SK-N-SH treated with all-trans-retinoic acid at 6 μM for 48 hours (cell line): ENCODE results near the gene HESX1.

ENCODE experiments used
- ATAC-seq: fragments of 200-7000 bp; cut with Tn5 transposase; 3 replicates; pipeline ENCODE4 v1.9.1; 2020; ENCODE audit warnings: mild to moderate bottlenecking, moderate library complexity
- ARNTL ChIP-seq: fragments of 450-650 bp; formaldehyde crosslinking; IDR thresholded peaks from 2 replicates; pipeline ENCODE4 v1.5.0; 2020; ENCODE audit warnings: low read depth, mild to moderate bottlenecking, moderate library complexity, borderline replicate concordance
- BACH2 ChIP-seq: fragments of 250-450 bp; sonication (Bioruptor Pico); IDR thresholded peaks from 2 replicates; pipeline ENCODE4 v1.9.0; 2021; ENCODE audit warnings: mild to moderate bottlenecking, borderline replicate concordance
- CREB5 ChIP-seq: fragments of 250-450 bp; sonication (Bioruptor Pico); IDR thresholded peaks from 2 replicates; pipeline ENCODE4 v1.5.1; 2020; ENCODE audit warnings: low read depth, mild to moderate bottlenecking, moderate library complexity
- CSDC2 ChIP-seq: fragments of 250-450 bp; sonication (Bioruptor Pico); IDR thresholded peaks from 2 replicates; pipeline ENCODE4 v1.5.0; 2020; ENCODE audit warnings: mild to moderate bottlenecking, moderate library complexity
- CSRNP3 ChIP-seq: fragments of 250-450 bp; sonication (Bioruptor Pico); IDR thresholded peaks from 2 replicates; pipeline ENCODE4 v1.5.1; 2021; ENCODE audit warnings: mild to moderate bottlenecking, moderate library complexity
- ESRRG ChIP-seq: fragments of 250-450 bp; sonication (Bioruptor Pico); IDR thresholded peaks from 2 replicates; pipeline ENCODE4 v1.6.1; 2021; ENCODE audit warnings: mild to moderate bottlenecking
- GLIS3 ChIP-seq: fragments of 250-450 bp; sonication (Bioruptor Pico); IDR thresholded peaks from 2 replicates; pipeline ENCODE4 v1.5.0; 2020; ENCODE audit warnings: mild to moderate bottlenecking, moderate library complexity
- ISL1 ChIP-seq: fragments of 250-450 bp; sonication (Bioruptor Pico); IDR thresholded peaks from 2 replicates; pipeline ENCODE4 v2.1.2; 2022; ENCODE audit warnings: mild to moderate bottlenecking, moderate library complexity
- OSR1 ChIP-seq: fragments of 250-450 bp; sonication (Bioruptor Pico); IDR thresholded peaks from 2 replicates; pipeline ENCODE4 v1.8.0; 2022; ENCODE audit warnings: moderate library complexity, mild to moderate bottlenecking, inconsistent platforms
- PATZ1 ChIP-seq: fragments of 250-450 bp; sonication (Bioruptor Pico); IDR thresholded peaks from 2 replicates; pipeline ENCODE4 v1.8.0; 2020; ENCODE audit warnings: mild to moderate bottlenecking, moderate library complexity, borderline replicate concordance
- POU6F1 ChIP-seq: fragments of 250-450 bp; sonication (Bioruptor Pico); IDR thresholded peaks from 2 replicates; pipeline ENCODE4 v1.8.0; 2021; ENCODE audit warnings: low read depth, mild to moderate bottlenecking, moderate library complexity, borderline replicate concordance
- PPARA ChIP-seq: fragments of 250-450 bp; sonication (Bioruptor Pico); IDR thresholded peaks from 2 replicates; pipeline ENCODE4 v1.5.0; 2020; ENCODE audit warnings: mild to moderate bottlenecking, borderline replicate concordance
- RARB ChIP-seq: fragments of 250-450 bp; sonication (Bioruptor Pico); IDR thresholded peaks from 2 replicates; pipeline ENCODE4 v1.8.0; 2021; ENCODE audit warnings: mild to moderate bottlenecking, moderate library complexity
- SNAI2 ChIP-seq: fragments of 250-450 bp; sonication (Bioruptor Pico); IDR thresholded peaks from 2 replicates; pipeline ENCODE4 v1.5.0; 2020; ENCODE audit warnings: mild to moderate bottlenecking, moderate library complexity
- TOX ChIP-seq: fragments of 250-450 bp; sonication (Bioruptor Pico); IDR thresholded peaks from 2 replicates; pipeline ENCODE4 v1.8.0; 2021; ENCODE audit warnings: mild to moderate bottlenecking, moderate library complexity, borderline replicate concordance
- TSHZ2 ChIP-seq: fragments of 250-450 bp; sonication (Bioruptor Pico); IDR thresholded peaks from 2 replicates; pipeline ENCODE4 v1.5.0; 2020; ENCODE audit warnings: mild to moderate bottlenecking, moderate library complexity
- ZC3H10 ChIP-seq: fragments of 250-450 bp; sonication (Bioruptor Pico); IDR thresholded peaks from 2 replicates; pipeline ENCODE4 v1.5.1; 2021; ENCODE audit warnings: mild to moderate bottlenecking, moderate library complexity
- ZFP3 ChIP-seq: fragments of 250-450 bp; sonication (Bioruptor Pico); IDR thresholded peaks from 2 replicates; pipeline ENCODE4 v1.5.0; 2020; ENCODE audit warnings: mild to moderate bottlenecking, moderate library complexity
- ZNF565 ChIP-seq: fragments of 450-650 bp; formaldehyde crosslinking; conservative IDR thresholded peaks from 2 replicates; pipeline ENCODE4 v1.5.0; 2020; ENCODE audit warnings: low read depth, mild to moderate bottlenecking, moderate library complexity
- ZNF70 ChIP-seq: fragments of 450-650 bp; formaldehyde crosslinking; IDR thresholded peaks from 2 replicates; pipeline ENCODE4 v1.5.0; 2020; ENCODE audit warnings: mild to moderate bottlenecking, moderate library complexity

HESX1 gene

GRCh38 chr3:57192028-57192427 is 7.8 kb downstream of the HESX1 start:
- TF ChIP-seq BACH2 (CRISPR knock-in tag), result no peak
- TF ChIP-seq GLIS3 (CRISPR knock-in tag), result no peak
- TF ChIP-seq RARB (CRISPR knock-in tag), result no peak
- TF ChIP-seq CSRNP3 (CRISPR knock-in tag), result no peak
- no peak for TF ChIP-seq POU6F1
- no peak for TF ChIP-seq OSR1 (CRISPR knock-in tag)
- TF ChIP-seq SNAI2, result no peak
- TF ChIP-seq ARNTL (CRISPR knock-in tag), result no peak
- no peak for TF ChIP-seq TOX (CRISPR knock-in tag)
- no peak for TF ChIP-seq ZNF70 (CRISPR knock-in tag)
- TF ChIP-seq CSDC2 (CRISPR knock-in tag), result no peak
- TF ChIP-seq TSHZ2 (CRISPR knock-in tag), result no peak
- TF ChIP-seq PPARA (CRISPR knock-in tag), result no peak
- TF ChIP-seq ZFP3 (CRISPR knock-in tag), result no peak
- TF ChIP-seq ISL1 (CRISPR knock-in tag), result no peak
- no peak for TF ChIP-seq ZNF565 (CRISPR knock-in tag)
- no peak for TF ChIP-seq PATZ1 (CRISPR knock-in tag)
- TF ChIP-seq, all 23 proteins: peak for 0
- no peak for ATAC-seq

- peak; percentile 58; the same call in 2 of the 3 replicates for ATAC-seq
- TF ChIP-seq CREB5 (CRISPR knock-in tag) (no peak), ZC3H10 (CRISPR knock-in tag) (no peak), GLIS3 (CRISPR knock-in tag) (no peak), ARNTL (CRISPR knock-in tag) (no peak), ZNF565 (CRISPR knock-in tag) (no peak), PPARA (CRISPR knock-in tag) (no peak), SNAI2 (no peak), ESRRG (CRISPR knock-in tag) (no peak), BACH2 (CRISPR knock-in tag) (no peak), TSHZ2 (CRISPR knock-in tag) (no peak), OSR1 (CRISPR knock-in tag) (no peak), POU6F1 (no peak), CSRNP3 (CRISPR knock-in tag) (no peak), ZNF70 (CRISPR knock-in tag) (no peak), TOX (CRISPR knock-in tag) (no peak)
Measured at GRCh38 chr3:57184526-57184925, 15.3 kb downstream of the HESX1 start.
